ENCODE measurements around the gene GJC2. TPM values are rescaled to one million over a fixed set of nuclear protein-coding genes. Genes with fewer than 3 reads are reported as not detected.

Gene GJC2
- total RNA-seq, 1 experiment from 2014 or later = 0.76 TPM

DNA sequence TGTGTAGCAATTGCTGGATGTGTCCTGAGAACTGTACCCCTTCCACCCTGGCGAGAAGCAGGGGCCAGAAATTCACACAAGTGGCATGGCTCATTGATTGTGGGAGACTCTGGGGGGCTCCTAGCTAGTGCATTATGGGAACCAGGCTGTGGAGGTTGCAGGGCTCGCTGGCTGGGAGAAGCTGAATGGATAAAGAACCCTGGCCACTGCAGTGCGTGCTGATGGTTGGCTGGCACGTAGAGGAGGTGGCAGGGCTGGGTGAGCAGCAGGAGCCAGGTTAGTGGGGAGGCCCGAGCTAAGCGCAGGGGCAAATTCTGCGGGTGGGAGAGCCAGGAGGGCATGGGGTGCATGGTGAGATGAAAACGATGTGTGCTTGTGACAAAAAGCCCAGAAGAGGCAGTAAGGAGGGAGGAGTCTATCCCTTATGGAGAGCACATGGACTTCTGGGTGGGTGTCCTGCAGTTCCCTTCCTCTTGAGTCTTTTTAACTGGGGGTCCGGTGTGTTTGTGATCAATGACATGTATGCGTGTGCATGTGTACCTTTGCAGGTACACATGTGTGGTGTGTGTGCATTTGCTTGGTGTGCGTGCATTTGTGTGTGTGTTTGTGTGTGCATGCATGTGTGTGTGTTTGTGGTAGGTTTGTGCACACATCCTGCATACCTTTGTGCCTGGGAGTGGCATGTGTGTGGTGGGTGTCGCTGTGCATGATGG lies 6.1 kb upstream of the GJC2 start:
- Histone ChIP-seq H3K27me3 (ENCODE audit: insufficient read depth, low read length) (no peaks in the 10 kb centered on the region), H3K9me3 (ENCODE audit: control insufficient read depth in 1 of 2, insufficient read depth in 1 of 2, low read depth in 1 of 2, low read length in 2 of 2) (no peaks in the 10 kb centered on the region), H3K9ac (ENCODE audit: low read length) (no peak overlapping the region), H3K9me2 (ENCODE audit: insufficient read depth) (no peaks in the 10 kb centered on the region), H3K79me2 (ENCODE audit: insufficient read depth, low read length) (peaks cover 58% of the 10 kb centered on the region), H3K27ac (ENCODE audit: low read depth, low read length) (no peak overlapping the region), H4K20me1 (ENCODE audit: insufficient read depth) (no peaks in the 10 kb centered on the region), H3K4me2 (ENCODE audit: low read length) (no peak overlapping the region), H3K4me1 (ENCODE audit: control insufficient read depth in 1 of 2, insufficient read depth in 2 of 2, low read length in 2 of 2) (peaks cover 0 to 15% of the 10 kb centered on the region in 2 experiments; a peak in 3 of 4 replicates), H3K4me3 (replicated peaks in 1 of 2; ENCODE audit: low read depth in 1 of 2, low read length in 2 of 2) (no peak overlapping the region), H3K36me3 (ENCODE audit: control insufficient read depth in 1 of 2, insufficient read depth in 2 of 2, low read length in 2 of 2) (0 out of 4 replicates have a peak, but pooled peaks cover 0 to 6% of the 10 kb centered on the region in 2 experiments), H2AFZ (ENCODE audit: low read depth, low read length, poor library complexity, severe bottlenecking) (no peak overlapping the region)
- DNase-seq (ENCODE audit: low read depth, low spot score) = no peak
- ChIA-PET CTCF (interaction anchor here (0.8 kb wide), 1 partner anchor 22 kb away, joined by 3 read pairs; no protein-coding TSS in a partner anchor), POLR2A (interaction anchor here (1.0 kb wide), 1 partner anchor 22 kb away, joined by 8 read pairs; the partner anchor contains the start of gene IBA57), RAD21 (ENCODE audit: low non-redundant PET in 1 of 2, low total read pairs in 2 of 2, uncharacterized antibody in 2 of 2, unreplicated experiment in 2 of 2) (no interaction called here)
- TF ChIP-seq ZBTB33 (IDR thresholded peaks at IDR 0.05; ENCODE audit: extremely low read depth, insufficient replicate concordance, low read length) = no peak
- TF ChIP-seq TCF7L2 (IDR thresholded peaks at IDR 0.05; ENCODE audit: borderline replicate concordance, extremely low read depth, insufficient read depth, insufficient read length) = no peak
- TF ChIP-seq EGR1 (IDR thresholded peaks at IDR 0.05; ENCODE audit: low read depth) = no peak
- no peak for TF ChIP-seq ZFX (IDR thresholded peaks at IDR 0.05)
- TF ChIP-seq CTCF (IDR thresholded peaks at IDR 0.05 in 2 of 3, conservative IDR thresholded peaks at IDR 0.05 in 1 of 3; ENCODE audit: borderline replicate concordance in 1 of 3, insufficient read depth in 1 of 3, low read depth in 2 of 3, low read length in 2 of 3) = no peak
- TF ChIP-seq FOSL1 (IDR thresholded peaks at IDR 0.05; ENCODE audit: low read depth) = no peak
- TF ChIP-seq, protein P1, sequence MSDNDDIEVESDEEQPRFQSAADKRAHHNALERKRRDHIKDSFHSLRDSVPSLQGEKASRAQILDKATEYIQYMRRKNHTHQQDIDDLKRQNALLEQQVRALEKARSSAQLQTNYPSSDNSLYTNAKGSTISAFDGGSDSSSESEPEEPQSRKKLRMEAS (IDR thresholded peaks at IDR 0.05) = no peak
- TF ChIP-seq SIN3A (IDR thresholded peaks at IDR 0.05; ENCODE audit: low read depth) = no peak
- TF ChIP-seq POLR2AphosphoS5 (IDR thresholded peaks at IDR 0.05; ENCODE audit: low read depth, low read length) = no peak
- TF ChIP-seq ATF3 (IDR thresholded peaks at IDR 0.05) = no peak
- TF ChIP-seq SRF (IDR thresholded peaks at IDR 0.05; ENCODE audit: low read depth) = no peak
- no peak for TF ChIP-seq YY1 (IDR thresholded peaks at IDR 0.05; ENCODE audit: extremely low read depth, insufficient replicate concordance, low read depth, low read length)
- no peak for TF ChIP-seq SP1 (IDR thresholded peaks at IDR 0.05; ENCODE audit: low read depth)
- TF ChIP-seq POLR2A (IDR thresholded peaks at IDR 0.05; ENCODE audit: borderline replicate concordance, extremely low read depth, insufficient read depth, insufficient read length) = no peak
- no peak for TF ChIP-seq EZH2 (IDR thresholded peaks at IDR 0.05)
- TF ChIP-seq EZH2phosphoT487 (IDR thresholded peaks at IDR 0.05; ENCODE audit: borderline replicate concordance) = no peak
- intact Hi-C loops (cut with micrococcal nuclease) = no loop called here
- BruUV-seq (replicated peaks) = no TSS peak
- ATAC-seq = no peak

Data from HCT116 (cell line).